GM21390 (cell line): ENCODE measurements around the gene AS3MT.
"Not testable (repeated sequence)": the region's sequence is repeated elsewhere in the genome, so short reads cannot be mapped to it uniquely, and the experiment has no call there.

Source experiments
- ATAC-seq: cut with Tn5 transposase; IDR thresholded peaks from one replicate; pipeline ENCODE4 v1.9.1; 2021; ENCODE audit not compliant: unreplicated experiment

The AS3MT gene

DNA sequence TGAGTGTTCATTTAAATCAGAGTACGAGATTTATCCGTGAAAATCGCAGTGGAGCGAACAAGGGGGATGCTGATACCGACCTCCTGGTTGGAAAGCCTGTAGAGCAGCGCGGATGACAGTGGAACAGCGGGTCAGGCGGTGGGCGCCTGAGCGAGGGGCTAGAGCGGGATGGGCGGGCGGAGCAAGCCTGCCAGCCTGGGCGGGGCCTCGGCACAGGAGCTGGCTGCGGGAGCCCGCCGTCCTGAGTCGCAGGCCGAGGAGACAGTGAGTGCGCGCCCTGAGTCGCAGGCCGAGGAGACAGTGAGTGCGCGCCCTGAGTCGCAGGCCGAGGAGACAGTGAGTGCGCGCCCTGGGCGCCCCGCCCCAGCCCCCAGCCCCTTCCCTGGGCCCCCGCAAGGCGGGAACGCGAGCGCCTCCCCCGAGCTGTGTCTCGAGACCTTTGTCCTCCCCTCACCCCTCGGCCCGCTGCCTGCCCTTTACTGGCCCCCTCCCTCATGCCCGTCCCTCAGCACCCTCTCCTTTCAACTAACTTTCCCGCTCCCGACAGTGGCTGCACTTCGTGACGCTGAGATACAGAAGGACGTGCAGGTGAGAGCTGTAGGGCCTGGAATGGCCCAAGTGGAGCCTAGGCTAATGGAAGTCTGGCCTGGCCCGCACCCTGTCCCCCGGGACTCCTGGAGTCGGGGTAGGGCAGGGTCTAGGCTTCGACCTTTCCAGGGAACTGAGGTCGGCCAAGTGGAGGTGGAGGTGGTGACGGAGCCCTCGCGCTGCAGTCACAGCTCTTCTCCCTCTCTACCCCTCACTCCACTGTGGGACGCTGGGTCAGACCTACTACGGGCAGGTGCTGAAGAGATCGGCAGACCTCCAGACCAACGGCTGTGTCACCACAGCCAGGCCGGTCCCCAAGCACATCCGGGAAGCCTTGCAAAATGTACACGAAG is at the start of gene AS3MT:
TSS of gene AS3MT (plus strand) at position 213 of the 941 bp plus-strand sequence. CDS start at position 336, 123 bp downstream.
- ATAC-seq, result no peak

GRCh38 chr10:102820008-102820407 is 49.3 kb upstream of the AS3MT start:
- not testable (repeated sequence) for ATAC-seq

- no peak for ATAC-seq
These were observed 47.0 kb upstream of the AS3MT start for GRCh38 chr10:102822222-102822621.

GRCh38 chr10:102824664-102825063 is 44.6 kb upstream of the AS3MT start:
- ATAC-seq, result no peak

DNA sequence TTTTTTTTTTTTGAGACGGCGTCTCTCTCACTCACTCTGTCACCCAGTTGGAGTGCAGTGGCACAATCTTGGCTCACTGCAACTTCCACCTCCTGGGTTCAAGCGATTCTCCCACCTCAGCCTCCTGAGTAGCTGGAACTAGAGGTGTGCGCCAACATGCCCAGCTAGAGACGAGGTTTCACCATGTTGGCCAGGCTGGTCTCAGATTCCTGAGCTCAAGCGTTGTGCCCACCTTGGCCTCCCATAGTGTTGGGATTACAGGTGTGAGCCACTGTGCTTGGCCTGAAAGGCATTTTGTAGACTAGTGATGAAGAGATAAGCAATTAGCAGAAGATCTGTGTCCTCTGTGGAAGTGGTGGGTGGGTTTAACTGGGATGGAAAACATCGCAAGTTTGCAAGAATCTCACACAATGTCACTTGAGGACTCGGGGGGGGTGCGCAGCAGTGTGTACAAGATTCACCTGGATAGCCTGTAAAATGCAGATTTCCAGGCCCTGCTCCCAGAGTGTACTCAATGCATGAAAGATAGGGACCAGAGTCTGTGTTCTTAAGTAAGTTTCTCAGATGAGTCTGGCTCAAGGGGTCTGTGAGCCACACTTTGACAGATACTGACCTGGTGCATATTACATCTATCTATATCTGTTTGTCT is 43.0 kb upstream of the AS3MT start:
- no peak for ATAC-seq

- ATAC-seq, result no peak
These were observed 41.7 kb upstream of the AS3MT start for GRCh38 chr10:102827597-102827975.

- ATAC-seq, result no peak
These were observed 37.8 kb upstream of the AS3MT start for GRCh38 chr10:102831322-102832071.

- no peak for ATAC-seq
These were observed 37.0 kb upstream of the AS3MT start for GRCh38 chr10:102832248-102832647.

DNA sequence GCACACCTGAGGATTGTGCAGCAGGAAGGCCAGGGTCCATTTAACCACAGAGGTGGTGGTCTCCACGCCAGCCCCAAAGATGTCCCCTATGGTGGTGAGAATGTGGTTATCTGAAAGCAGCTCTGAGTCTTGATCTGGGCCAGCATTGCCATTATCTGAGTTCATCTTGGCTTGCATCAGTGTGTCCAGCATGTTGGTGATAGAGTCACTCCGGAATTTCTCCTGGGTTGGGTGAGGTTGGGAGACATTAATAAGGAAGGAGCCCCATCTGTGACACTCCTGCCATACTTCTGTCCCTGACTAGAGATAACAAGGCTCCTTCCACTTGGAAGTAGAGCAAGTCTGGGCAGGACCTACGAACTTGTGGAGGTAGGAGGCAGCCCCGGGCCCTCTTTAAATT is 36.3 kb upstream of the AS3MT start:
- no peak for ATAC-seq

GRCh38 chr10:102834143-102834542 is 35.1 kb upstream of the AS3MT start:
- ATAC-seq, result no peak

- peak; percentile 70 for ATAC-seq
These were observed 34.2 kb upstream of the AS3MT start for GRCh38 chr10:102835007-102835482.

DNA sequence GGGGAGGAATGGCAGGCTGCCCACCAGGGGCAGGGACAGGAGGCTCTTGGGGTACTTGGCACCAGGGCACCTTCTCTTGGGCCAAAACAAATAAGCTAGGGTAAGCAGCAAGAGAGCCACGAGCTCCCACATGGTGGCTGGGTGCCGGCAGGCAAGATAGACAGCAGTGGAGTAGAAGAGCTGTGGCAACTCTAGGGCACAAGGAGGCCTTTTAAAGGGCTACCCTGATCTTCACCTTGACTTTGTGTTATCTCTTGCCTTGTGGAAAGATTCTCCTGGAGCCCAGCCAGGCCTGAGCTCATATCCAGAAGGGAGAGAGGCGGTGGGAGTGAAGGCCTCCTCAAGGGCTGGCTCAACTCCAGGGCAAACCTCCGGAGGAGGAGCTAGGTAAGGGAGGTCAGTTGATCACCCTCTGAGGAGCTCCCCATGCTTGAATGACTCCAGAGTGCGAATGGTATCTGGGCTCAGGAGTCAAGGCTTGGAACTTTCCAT is 32.0 kb upstream of the AS3MT start, which contains the start of gene CYP17A1:
TSS of gene CYP17A1 (minus strand) at position 184 of the 492 bp plus-strand sequence. CDS start at position 132, 52 bp downstream.
- no peak for ATAC-seq

DNA sequence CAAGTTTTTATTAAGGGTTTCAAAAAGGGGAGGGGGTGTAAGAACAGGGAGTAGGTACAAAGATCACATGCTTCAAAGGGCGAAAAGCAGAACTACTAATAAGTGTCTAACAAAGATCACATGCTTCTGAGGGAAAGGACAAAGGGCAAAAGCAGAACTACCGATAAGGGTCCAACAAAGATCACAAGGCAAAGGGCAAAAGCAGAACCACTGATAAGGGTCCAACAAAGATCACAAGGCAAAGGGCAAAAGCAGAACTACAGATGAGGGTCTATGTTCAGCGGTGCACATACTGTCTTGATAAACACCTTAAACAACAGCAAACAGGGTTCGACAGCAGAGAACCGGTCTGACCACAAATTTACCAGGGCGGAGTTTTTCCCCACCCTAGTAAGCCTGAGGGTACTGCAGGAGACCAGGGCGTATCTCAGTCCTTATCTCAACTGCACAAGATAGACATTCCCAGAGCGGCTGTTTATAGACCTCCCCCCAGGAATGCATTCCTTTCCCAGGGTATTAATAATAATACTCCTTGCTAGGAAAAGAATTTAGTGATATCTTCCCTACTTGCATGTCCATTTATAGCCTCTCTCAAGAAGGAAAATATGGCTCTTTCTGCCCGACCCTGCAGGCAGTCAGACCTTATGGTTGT is 30.9 kb upstream of the AS3MT start:
- ATAC-seq, result not testable (repeated sequence)

- ATAC-seq, result no peak
These were observed 27.4 kb upstream of the AS3MT start for GRCh38 chr10:102841827-102842345.

- not testable (repeated sequence) for ATAC-seq
These were observed 26.1 kb upstream of the AS3MT start for GRCh38 chr10:102843139-102843538.

DNA sequence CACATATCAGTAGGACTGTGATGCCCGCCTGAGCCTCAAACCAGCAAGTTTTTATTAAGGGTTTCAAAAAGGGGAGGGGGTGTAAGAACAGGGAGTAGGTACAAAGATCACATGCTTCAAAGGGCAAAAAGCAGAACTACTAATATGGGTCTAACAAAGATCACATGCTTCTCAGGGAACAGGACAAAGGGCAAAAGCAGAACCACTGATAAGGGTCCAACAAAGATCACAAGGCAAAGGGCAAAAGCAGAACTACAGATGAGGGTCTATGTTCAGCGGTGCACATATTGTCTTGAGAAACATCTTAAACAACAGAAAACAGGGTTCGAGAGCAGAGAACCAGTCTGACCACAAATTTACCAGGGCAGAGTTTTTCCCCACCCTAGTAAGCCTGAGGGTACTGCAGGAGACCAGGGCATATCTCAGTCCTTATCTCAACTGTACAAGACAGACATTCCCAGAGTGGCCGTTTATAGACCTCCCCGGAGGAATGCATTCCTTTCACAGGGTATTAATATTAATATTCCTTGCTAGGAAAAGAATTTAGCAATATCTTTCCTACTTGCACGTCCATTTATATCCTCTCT is 25.0 kb upstream of the AS3MT start:
- ATAC-seq, result not testable (repeated sequence)

DNA sequence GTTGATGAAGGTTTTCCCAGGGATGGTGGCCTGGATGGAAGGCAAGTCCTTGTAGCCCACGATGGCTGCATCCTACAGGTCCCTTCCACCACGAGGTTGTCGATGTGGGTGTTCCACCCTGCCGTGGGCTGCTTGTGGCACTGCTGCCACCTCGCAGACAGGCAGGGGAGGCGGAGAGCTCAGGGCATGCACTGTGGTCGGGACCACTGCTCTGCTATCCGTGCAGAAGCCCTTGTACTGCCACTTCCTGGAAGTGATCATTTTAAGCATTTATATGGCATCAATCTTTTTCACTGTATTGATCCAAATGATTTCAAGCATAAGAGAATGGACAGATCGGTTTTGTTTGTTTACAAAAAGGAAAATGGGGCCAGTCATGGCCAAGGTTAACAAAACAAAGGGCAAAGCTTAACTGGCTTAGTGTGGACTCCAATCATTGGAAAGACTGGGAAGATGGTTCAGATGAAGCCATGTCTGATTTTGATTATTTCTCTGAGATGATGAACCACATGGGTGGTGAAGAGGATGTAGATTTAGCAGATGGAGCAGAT is 23.8 kb upstream of the AS3MT start:
- ATAC-seq, result no peak

GRCh38 chr10:102850025-102850518 is 19.2 kb upstream of the AS3MT start:
- no peak for ATAC-seq

GRCh38 chr10:102853237-102853636 is 16.0 kb upstream of the AS3MT start:
- not testable (repeated sequence) for ATAC-seq
